G401 (cell line): ENCODE data around the gene CTRL. TPM values are rescaled to one million over a fixed set of nuclear protein-coding genes. Genes with fewer than 3 reads are reported as not detected.
"Not testable (repeated sequence)": the region's sequence is repeated elsewhere in the genome, so short reads cannot be mapped to it uniquely, and the experiment has no call there.

Experiments
- DNase-seq: peaks from one replicate; pipeline ENCODE4 v3.0.0-alpha.2; 2015; ENCODE audit warnings: low spot score
- in situ Hi-C: cut with HindIII; loops from 2 replicates; pipeline ENCODE4 v1.10.0; 2016; ENCODE audit warnings: low sequenced_read_pairs, mixed read lengths
- total RNA-seq: library from RNA; depleted of rRNA; stranded (reverse); fragments of >200 nt; shearing (Covaris generic); gene quantifications from 2 replicates; pipeline ENCODE4 v1.2.3, GENCODE V29; 2014

The CTRL gene
- total RNA-seq, 1 experiment from 2014 or later: not detected

DNA sequence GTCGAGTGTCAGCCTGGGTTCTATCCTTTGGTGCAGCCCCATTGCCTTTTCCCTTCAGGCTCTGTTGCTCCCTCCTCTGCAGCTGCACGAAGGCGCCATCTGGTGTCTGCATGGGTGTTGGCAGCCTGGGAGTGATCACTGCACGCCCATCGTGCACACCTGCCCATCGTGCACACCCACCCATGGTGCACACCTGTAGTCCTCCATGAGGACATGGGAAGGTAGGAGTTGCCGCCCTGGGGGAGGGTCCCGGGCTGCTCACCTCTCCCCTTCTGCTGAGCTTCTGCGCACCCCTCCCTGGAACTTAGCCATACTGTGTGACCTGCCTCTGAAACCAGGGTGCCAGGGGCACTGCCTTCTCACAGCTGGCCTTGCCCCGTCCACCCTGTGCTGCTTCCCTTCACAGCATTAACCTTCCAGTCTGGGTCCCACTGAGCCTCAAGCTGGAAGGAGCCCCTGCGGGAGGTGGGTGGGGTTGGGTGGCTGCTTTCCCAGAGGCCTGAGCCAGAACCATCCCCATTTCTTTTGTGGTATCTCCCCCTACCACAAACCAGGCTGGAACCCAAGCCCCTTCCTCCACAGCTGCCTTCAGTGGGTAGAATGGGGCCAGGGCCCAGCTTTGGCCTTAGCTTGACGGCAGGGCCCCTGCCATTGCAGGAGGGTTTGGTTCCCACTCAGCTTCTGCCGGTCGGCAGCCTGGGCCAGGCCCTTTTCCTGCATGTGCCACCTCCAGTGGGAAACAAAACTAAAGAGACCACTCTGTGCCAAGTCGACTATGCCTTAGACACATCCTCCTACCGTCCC lies 2.9 kb downstream of the CTRL start:
- peak; percentile 86 for DNase-seq
- in situ Hi-C loops: no loop called here

DNA sequence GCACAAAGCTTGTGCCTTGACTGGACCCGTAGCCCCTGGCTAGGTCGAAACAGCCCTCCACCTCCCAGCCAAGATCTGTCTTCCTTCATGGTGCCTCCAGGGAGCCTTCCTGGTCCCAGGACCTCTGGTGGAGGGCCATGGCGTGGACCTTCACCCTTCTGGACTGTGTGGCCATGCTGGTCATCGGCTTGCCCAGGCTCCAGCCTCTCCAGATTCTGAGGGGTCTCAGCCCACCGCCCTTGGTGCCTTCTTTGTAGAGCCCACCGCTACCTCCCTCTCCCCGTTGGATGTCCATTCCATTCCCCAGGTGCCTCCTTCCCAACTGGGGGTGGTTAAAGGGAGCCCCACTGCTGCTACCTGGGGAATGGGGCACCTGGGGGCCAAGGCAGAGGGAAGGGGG lies 3.5 kb downstream of the CTRL start:
- no peak for DNase-seq
- in situ Hi-C loops: no loop called here

DNA sequence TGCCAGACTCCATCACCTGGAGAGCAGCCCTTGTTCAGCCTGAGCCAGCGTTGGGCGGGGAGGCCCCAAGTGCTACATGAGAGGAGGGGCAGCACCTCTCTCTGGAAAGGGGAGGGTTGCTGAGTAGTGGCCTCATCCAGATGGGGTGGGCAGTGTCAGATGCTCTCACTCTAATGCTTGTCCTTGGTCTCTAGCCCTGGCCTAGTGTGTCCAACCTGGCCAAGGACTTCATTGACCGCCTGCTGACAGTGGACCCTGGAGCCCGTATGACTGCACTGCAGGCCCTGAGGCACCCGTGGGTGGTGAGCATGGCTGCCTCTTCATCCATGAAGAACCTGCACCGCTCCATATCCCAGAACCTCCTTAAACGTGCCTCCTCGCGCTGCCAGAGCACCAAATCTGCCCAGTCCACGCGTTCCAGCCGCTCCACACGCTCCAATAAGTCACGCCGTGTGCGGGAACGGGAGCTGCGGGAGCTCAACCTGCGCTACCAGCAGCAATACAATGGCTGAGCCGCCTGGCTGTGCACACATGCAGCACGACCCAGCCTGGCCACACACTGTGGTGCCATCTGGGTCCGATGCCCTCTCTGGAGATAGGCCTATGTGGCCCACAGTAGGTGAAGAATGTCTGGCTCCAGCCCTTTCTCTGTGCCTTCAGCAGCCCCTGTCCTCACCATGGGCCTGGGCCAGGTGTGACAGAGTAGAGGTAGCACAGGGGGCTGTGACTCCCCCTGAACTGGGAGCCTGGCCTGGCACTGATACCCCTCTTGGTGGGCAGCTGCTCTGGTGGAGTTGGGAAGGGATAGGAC lies 4.3 kb downstream of the CTRL start:
- DNase-seq: peak; percentile 79
- in situ Hi-C loops: no loop called here

DNA sequence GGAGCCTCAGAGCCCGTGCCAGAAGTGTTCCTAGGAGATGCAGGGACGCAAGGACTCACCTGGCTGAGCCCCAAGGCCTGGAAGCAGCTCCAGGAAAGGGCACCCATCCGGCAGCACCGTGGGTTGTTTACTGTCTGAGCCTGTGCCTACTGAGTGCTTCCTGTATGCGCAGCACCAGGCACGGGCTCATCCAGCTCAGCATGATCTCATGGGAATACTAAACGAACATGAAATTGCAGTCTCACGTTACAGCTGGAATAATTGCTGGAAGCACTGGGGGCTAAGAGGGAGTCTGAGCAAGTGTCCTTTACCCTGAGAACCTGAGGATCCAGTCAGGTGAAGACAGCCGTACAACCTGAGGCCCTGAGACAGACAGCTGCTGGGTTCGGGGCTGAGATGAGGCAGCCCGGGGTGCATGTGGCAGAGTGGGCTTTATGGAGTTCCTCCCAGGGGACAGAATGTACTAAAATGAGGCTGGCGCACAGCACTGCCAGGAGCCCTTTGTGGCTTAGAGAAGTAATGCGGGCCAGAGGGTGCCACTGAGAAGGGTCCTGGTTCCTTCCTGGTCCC lies 5.4 kb downstream of the CTRL start:
- in situ Hi-C loops: no loop called here
- peak; percentile 26 for DNase-seq

DNA sequence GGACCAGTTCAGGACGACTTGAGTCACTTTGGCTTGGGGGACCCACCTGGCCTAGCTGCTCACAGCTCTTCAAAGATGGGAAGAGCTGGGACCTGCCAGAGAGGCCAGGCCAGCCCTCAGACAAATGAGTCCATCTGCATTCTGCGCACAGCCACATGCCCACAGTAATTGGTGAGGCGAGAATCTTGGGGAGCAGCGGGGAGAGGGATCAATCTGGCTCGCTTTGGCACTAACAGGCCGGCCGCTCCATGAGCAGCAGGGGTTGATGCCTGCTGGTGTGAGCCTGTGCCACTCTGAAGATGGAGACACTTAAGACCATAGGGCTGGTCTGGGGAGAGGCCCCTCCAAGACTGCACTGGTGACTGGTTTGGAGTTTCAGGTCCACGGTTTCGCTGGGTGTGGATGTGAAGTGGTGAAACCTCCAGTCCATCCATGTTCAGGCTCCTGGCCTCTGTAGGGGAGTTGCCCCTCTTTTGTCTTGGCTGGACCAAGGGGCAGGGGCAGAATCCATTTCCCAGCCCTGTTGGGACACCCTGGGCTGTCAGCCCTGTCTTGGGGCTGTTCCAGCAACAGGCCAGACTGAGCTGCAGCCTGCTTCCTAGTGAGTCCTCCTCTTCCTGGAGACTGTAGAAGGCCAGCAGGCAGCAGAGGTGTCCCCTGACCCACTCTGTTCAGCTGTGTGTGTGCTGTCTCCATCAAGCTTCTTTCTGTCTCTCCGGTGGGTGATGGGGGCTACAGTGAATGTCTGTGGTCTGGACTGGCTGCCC lies 7.3 kb downstream of the CTRL start:
- in situ Hi-C loops: loop anchor here (5.0 kb wide), 1 partner anchor 102 kb away; no protein-coding TSS in a partner anchor
- peak; percentile 27 for DNase-seq

DNA sequence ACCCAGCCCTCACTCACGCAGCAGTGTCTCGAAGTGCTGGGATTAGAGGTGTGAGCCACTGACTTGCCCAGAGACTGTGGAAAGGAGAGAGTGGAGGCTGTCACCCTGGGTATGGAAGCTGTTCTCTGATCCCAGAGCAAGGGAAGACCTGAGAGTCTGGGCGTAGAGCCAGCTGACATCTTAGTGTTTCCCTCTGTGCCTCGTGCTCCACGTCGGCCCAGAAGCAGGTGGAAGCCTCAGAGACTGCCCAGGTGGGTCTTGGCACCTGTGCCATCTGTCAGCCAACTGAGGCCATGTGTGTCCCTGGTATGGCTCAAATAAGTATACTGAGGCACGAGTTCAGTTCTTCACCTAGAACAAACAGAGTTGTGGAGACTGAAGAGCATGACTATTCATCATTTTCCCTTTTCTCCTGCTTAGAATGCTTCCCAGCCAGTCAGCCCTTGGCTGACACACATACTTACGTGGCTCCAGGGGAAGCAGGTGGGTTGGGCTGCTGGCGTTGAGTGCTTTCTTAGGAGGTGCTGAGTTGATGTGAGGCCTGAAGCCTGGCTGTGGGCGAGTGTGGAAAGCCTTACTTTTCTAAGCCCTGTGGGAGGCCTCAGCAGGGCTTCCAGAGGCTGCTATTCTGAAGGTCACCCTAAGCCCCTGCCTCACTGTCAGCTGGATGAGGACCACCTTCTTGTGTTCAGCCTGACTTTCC lies 8.1 kb downstream of the CTRL start:
- DNase-seq: peak; percentile 78
- in situ Hi-C loops: loop anchor here (5.0 kb wide), 1 partner anchor 101 kb away; no protein-coding TSS in a partner anchor

DNA sequence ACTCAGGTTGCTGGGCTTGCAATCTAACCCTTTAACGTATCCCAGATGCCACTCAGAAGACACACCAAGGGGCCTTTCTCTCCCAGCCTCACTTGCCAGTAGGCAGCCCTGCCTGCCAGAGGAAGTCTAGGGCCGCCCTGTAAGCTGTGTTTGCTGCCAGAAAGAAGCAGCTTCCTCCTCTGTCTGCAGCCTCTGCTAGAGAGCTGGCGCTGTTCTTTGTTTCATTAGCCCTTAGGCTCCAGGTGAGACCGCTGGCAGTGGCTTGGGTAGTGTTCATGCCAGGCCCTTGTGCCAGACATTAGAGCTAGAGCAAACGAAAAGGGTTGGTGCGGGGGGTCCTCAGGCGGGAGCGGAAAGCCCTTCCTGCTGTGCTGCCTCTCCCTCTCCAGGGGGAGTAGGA lies 8.9 kb downstream of the CTRL start:
- in situ Hi-C loops: loop anchor here (5.0 kb wide), 1 partner anchor 100 kb away; no protein-coding TSS in a partner anchor
- DNase-seq: no peak

DNA sequence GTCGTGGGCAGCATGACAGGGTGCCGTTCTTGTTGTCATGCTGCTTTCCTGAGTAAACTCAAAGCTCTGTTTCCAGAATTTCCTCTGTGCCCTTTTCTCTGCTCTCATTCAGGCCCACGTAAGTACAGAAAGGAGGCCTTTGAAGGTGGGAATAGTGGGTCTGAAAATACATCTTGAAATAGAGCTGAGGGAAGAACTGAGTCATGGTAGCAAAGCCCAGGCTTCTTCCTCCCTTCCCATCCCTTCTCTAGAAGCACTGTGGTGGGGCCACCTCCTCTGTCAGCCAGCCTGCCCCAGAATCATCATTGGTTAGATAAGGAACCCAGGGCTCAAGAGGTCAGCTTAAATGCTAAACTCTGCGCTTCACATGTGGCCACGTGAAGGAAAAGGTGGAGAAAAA lies 9.4 kb downstream of the CTRL start:
- DNase-seq: no peak
- in situ Hi-C loops: loop anchor here (5.0 kb wide), 1 partner anchor 100 kb away; no protein-coding TSS in a partner anchor

DNA sequence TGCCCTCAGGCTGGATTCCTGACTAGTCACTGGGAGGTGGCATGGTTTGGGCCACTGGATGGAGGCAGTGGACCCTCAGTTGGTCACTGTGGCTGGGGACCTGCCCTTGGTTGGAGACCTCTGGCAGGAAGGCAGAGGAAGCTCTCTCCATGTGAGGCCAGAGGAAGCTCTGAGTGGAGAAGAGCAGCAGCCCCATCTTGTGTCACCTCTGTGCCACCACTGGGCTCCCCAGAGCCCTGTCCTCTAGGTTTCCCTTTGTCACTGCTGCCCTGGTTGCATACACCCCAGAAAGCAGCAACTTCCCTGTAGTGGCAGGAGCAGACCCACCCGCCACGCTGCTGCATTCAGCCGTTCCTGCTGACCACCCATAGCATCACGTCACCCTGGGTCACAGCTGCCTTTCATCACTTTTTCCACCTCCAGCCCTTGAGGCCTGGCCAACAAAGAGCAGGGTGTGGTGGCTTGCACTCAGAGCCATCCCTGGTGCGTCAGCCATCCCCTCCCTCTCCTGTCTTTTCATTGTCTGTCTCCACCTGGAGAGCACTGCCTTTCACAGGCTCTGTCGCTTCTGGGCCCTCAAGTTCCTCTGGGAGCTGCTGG lies 11.9 kb downstream of the CTRL start:
- DNase-seq: no peak
- in situ Hi-C loops: loop anchor here (5.0 kb wide), 1 partner anchor 97 kb away; no protein-coding TSS in a partner anchor

DNA sequence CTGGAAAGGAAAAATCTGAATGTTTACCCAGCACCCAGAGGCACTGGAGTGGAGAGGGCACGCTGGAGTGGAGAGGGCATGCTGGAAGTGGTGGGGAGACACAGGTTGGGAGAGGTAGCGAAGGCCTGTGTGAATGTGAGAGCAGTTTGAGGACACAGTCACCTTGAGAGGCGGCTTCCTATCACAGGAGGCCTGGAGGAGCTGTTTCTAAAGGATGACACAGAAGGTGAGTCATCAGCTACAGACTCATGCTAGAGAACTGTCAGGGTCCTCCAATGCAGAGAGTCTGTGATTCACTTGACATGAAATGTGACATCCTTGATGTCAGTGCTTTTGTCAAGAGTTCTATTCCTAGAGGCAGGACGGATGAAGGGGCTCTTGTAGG lies 13.8 kb downstream of the CTRL start:
- no peak for DNase-seq
- in situ Hi-C loops: no loop called here

DNA sequence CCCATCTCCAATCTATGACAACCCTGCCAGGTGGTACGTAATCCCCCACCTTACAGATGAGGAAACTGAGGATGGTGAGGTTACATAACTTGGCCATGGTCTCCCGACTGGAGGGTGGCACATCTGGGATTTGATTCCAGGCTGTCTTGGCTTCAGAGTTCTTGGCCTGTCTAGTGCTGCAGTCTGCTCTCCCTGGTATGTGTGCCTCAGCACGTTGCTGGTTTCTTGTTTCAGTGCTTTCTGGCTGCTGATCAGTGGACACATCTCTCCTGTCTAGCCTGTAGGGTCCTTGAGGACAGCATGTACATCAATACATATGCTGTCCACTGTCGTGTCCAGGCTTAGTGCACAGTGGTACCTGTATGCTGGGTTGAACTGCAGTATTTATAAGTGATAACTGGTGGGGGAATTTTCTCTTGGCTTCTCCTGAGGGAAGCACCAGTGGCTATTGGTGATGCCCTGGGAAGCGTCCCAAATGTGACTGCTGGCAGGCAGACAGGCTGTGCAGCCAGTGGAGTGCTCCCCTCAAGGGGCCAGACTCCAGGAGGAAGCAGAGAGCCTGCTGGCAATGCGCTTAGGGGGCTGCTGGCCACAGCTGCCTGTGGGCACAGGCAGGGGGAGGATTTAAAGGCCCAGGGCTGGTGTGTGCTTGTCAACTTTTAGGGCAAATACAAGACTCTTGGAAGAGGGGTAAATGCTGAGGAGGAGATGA lies 14.4 kb downstream of the CTRL start:
- peak; percentile 45 for DNase-seq
- in situ Hi-C loops: no loop called here

DNA sequence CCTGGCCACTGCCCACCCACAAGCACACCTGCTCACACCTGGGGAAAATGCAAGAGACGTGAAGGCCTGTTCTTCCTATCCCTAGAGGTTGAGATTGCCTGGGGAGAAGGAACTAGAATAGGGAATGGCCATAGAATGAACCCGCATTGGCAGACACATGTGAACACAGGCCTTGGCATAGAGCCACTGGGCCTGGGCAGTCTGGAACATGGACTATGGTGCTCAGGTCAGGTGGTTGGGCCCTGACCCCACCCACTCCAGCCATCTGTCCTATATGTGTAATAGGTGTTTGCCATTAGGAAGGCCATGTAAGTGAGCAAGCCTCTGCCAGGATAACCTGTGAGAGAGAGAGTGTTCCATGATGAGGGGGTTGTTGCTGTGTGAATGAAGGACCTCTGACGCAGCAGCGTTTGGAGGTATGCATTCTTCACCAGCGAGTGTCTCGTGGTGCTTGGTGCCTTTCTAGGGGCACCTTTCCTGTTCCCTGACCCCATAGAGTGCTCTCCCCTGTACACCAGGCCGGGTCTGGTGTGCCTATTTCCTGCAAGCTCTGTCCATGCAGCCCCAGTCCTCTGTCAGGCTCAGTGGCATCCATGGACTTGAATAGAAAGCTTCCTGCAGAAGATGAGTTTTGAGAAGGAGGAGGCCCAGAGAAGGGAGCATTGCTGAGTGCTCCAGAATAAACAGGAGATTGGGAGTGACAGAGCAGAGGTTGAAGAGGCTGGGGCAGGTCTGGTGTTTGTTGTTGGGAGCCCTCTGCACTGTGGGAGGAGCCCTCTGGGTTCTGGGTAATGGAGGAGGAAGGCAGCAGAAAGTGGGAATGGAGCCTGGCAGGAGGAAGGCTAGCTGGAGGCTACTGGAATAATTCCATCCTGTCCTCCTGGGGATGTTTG lies 15.6 kb downstream of the CTRL start:
- peak; percentile 55 for DNase-seq
- in situ Hi-C loops: no loop called here

DNA sequence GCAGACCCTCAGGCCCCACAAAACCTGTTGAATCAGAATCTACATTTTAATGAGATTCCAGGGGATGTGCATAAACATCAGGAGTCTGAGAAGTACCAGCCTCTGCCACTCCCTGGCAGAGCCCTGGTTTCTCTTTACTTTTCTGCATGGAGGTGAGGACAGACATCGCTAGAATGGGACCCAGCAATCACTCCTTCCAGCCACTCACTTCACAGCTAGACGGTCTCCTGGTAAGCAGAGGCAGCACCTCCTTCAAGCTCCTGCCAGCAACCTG lies 16.2 kb downstream of the CTRL start:
- DNase-seq, in situ Hi-C loops: not testable (repeated sequence)

DNA sequence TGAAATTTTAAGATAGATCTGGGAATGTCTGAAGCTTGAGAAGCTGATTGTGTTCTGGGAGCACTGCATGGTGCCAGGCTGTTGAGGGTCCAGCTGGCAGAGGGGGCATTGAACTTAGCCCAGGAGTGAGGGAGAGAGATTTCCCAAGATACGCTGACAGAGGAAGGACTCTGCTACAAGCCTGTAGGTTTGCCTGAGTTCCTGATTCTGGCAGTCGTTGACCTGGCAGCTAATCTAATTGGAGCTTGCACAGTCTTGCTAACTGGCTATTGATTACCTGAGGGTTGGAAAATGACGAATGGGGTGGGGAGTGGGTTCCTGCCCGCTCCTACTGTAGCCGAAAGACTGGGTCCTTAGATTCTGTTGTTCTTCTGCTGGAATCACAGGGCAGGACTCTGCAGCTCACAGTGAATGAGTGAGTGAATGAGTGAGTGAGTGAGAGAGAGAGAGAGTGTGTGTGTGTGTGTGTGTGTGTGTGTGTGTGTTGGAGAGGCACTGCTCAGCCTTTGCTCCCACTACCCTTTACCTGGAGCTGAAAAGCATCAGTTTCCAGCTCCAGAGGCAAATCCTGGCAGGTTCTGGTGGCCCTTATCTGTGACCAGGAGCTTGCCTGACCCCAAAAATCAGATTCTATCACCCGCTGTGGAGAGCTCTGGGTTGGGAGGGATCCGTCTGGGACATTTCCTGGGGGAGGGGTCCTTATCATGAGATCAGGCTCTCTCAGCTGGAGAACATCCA lies 16.7 kb downstream of the CTRL start:
- no peak for DNase-seq
- in situ Hi-C loops: no loop called here

DNA sequence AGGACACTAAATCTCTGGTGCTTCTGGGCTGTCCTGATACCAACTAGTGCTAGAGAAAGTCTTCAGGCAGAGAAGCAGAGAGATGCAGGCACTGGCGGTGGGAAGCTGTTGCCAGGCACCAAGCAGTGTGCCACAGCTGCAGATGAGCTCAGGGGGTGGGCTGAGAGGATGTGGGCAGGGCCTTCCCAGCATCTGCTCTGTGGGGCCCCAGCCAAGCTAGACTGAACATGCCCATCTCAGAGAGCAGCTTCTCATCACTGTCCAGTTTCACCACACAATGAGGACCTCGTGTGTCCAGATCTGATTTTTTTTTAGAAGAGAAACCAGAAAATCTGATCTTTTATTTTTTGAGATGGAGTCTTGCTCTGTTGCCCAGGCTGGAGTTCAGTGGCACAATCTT lies 21.5 kb downstream of the CTRL start:
- no peak for DNase-seq
- in situ Hi-C loops: no loop called here

DNA sequence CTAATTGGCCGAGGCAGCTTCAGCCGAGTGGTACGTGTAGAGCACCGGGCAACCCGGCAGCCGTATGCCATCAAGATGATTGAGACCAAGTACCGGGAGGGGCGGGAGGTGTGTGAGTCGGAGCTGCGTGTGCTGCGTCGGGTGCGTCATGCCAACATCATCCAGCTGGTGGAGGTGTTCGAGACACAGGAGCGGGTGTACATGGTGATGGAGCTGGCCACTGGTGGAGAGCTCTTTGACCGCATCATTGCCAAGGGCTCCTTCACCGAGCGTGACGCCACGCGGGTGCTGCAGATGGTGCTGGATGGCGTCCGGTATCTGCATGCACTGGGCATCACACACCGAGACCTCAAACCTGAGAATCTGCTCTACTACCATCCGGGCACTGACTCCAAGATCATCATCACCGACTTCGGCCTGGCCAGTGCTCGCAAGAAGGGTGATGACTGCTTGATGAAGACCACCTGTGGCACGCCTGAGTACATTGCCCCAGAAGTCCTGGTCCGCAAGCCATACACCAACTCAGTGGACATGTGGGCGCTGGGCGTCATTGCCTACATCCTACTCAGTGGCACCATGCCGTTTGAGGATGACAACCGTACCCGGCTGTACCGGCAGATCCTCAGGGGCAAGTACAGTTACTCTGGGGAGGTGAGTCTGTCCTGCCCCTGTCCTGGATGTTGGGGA lies 22.5 kb downstream of the CTRL start:
- in situ Hi-C loops: no loop called here
- no peak for DNase-seq
